Femur (tissue), 1 donor: ENCODE results near the gene GMPR.
"Not testable (repeated sequence)": the region's sequence is repeated elsewhere in the genome, so short reads cannot be mapped to it uniquely, and the experiment has no call there.

Experiments
- DNase-seq: peaks from one replicate; pipeline ENCODE4 v3.0.0-alpha.2; 2017

Gene GMPR

GRCh38 chr6:16251706-16252105 lies 13.3 kb downstream of the GMPR start:
- no peak for DNase-seq

GRCh38 chr6:16252686-16253299 lies 14.4 kb downstream of the GMPR start:
- no peak for DNase-seq

- DNase-seq = no peak
Observed at GRCh38 chr6:16253399-16254144, 15.2 kb downstream of the GMPR start.

- no peak for DNase-seq
Observed at GRCh38 chr6:16254535-16254934, 16.1 kb downstream of the GMPR start.

- DNase-seq = no peak
Observed at GRCh38 chr6:16256781-16257180, 18.4 kb downstream of the GMPR start.

GRCh38 chr6:16257999-16258708 lies 19.8 kb downstream of the GMPR start:
- peak; percentile 60 for DNase-seq

GRCh38 chr6:16258709-16259075 lies 20.3 kb downstream of the GMPR start:
- no peak for DNase-seq

GRCh38 chr6:16259604-16260003 lies 21.2 kb downstream of the GMPR start:
- DNase-seq = not testable (repeated sequence)

GRCh38 chr6:16260602-16261001 lies 22.2 kb downstream of the GMPR start:
- not testable (repeated sequence) for DNase-seq

GRCh38 chr6:16262773-16263172 lies 24.4 kb downstream of the GMPR start:
- DNase-seq = not testable (repeated sequence)

GRCh38 chr6:16263464-16264099 lies 25.2 kb downstream of the GMPR start:
- DNase-seq = not testable (repeated sequence)

- no peak for DNase-seq
Observed at GRCh38 chr6:16264785-16265184, 26.4 kb downstream of the GMPR start.

- no peak for DNase-seq
Observed at GRCh38 chr6:16265351-16266341, 27.3 kb downstream of the GMPR start.

- no peak for DNase-seq
Observed at GRCh38 chr6:16267428-16268263, 29.3 kb downstream of the GMPR start.

GRCh38 chr6:16269442-16270070 lies 31.2 kb downstream of the GMPR start:
- not testable (repeated sequence) for DNase-seq

- DNase-seq = no peak
Observed at GRCh38 chr6:16270178-16270794, 31.9 kb downstream of the GMPR start.

- DNase-seq = no peak
Observed at GRCh38 chr6:16271428-16271827, 33.0 kb downstream of the GMPR start.

GRCh38 chr6:16272201-16272600 lies 33.8 kb downstream of the GMPR start:
- no peak for DNase-seq

GRCh38 chr6:16273256-16273655 lies 34.9 kb downstream of the GMPR start:
- DNase-seq = peak; percentile 55

GRCh38 chr6:16274483-16274882 lies 36.1 kb downstream of the GMPR start:
- no peak for DNase-seq
